Fibroblast of skin of right quadriceps (primary cell): ENCODE measurements around the gene FEV.

Source experiments
- DNase-seq: peaks from one replicate; pipeline ENCODE4 v3.0.0-alpha.2; 2013

The FEV gene

DNA sequence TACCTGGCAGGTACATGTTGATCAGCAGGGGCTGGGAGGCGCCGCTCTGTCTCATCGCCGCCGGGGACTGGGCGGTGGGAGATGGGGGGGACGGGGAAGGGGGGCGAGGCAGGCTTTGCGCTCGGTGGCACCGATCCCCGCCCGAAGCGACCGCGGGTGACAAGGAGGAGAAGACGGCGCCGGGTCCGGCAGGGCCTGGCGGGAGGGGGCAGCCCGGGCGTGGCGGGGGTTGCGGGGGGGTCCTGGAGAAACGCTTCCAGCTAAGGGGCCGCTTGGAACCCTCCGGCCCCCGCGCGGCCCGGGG, at the start of gene FEV:
FEV (minus strand) TSS at position 164 of the 304 bp plus-strand sequence; CDS start at position 55, 109 bp downstream.
- DNase-seq = no peak

DNA sequence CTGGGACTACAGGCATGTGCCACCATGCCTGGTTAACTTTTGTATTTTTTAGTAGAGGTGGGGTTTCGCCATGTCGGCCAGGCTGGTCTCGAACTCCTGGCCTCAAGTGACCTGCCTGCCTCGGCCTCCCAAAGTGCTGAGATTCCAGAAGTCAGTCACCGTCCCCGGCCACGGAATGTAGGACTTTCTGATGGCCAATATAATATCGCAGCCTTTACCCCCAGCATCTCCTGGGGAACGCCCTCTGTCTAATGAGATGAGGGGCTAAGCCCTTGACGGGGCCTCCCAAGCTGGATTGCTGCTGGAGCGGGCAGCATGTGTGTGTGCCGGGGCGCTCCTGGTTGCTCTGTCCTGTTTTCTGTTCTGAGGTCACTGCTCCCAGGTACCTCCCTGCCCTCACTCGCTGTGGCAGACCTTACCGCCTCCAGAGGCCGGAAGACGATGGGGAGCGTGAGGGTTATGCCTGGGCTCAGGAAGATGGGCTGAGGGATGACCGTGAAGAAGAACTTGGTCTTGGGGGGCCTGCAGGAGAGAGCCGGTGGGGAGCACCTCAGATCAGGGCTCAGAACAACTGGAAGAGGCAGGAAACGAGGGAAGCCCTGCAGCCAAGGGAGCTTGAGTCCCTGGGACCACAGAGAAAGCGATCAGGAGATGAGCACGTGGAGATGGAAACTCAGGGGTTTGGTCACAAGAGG, 47.2 kb upstream of the FEV start:
- DNase-seq = no peak

DNA sequence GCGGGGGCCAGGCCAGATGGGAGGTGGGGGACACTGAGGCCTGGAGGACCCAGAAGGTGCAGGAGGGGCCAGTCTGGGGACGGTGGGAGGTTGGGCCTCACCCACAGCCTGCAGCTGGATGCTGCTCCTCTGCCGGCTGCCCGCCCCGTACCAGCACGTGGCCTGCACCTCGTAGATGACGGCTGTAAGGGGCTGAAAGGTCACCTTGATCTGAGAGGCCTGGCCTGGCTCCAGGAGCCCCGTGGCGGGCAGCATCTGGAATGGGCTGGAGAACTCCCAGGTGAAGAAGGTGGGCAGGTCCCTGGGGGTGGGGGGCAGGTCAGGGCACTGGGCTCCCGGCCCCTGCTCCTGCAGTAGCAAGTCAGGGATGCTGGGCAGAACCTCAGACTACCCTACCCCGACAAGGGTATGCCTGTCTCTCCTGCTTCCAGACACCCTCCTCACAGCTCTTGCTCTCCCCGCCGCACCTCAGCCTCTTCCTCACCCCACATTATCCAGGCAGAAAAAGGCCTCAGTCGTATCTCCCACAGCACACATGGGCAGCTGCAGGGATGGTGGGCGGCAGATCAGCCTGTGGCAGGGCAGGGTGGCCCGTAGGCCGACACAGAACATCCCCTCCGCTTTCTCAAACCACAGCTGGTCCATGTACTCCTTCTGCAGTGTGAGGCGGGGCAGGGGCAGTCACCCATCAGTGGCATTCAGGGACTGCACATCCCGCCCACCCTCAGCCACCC, 46.2 kb upstream of the FEV start:
- no peak for DNase-seq

DNA sequence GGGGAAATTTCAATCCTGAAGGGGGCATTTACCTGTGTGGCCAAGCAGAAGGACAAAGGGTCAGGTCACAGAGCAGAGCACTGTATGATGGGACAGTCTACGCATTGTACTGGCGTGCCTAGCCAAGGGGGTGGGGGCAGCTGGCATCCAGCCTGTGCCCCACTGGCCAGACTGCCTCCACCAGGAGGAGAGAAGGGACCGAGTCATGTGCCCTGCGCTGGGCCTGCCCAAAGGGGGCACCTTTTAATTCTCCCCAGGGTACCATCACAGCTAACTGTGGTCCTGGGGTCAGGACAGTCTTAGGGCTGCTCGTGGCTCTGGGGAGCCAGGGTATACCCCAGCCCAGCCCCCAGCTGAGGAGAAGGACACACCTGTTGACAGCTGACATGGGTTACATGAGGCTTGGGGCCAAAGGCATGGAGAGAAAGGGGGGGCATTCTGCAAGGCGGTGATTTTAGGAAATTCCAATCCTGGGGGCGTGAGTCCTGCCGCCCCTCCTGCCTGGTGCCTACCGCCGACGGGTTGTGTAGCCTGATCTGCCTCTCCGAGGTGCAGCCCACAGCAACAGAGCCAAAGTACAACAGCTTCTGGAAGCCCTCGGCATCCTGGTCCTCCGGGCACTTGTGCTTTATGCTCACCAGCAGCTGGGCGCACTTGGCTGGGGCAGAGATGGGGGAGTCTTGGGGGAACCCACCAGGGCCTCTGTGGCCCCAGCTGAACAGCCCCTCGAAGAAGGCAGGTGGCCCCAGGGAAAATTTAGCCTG, 45.4 kb upstream of the FEV start:
- no peak for DNase-seq

DNA sequence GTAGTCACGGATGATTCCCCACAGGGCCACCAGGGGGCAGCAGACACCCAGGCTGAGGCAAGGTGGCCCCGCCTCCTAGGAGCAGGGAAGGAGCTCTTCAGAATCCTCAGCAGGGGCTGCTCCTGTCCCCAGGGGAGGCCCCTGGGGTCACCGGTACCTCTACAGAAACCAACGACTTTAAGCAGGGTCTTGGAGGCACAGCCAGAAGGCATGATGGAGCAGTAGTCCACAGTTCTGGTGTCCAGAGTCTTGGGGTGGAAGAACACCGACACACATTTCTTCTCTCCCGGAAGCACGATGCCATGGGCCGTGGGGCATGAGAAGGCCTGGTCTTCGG, 44.8 kb upstream of the FEV start:
- DNase-seq = peak; percentile 57

DNA sequence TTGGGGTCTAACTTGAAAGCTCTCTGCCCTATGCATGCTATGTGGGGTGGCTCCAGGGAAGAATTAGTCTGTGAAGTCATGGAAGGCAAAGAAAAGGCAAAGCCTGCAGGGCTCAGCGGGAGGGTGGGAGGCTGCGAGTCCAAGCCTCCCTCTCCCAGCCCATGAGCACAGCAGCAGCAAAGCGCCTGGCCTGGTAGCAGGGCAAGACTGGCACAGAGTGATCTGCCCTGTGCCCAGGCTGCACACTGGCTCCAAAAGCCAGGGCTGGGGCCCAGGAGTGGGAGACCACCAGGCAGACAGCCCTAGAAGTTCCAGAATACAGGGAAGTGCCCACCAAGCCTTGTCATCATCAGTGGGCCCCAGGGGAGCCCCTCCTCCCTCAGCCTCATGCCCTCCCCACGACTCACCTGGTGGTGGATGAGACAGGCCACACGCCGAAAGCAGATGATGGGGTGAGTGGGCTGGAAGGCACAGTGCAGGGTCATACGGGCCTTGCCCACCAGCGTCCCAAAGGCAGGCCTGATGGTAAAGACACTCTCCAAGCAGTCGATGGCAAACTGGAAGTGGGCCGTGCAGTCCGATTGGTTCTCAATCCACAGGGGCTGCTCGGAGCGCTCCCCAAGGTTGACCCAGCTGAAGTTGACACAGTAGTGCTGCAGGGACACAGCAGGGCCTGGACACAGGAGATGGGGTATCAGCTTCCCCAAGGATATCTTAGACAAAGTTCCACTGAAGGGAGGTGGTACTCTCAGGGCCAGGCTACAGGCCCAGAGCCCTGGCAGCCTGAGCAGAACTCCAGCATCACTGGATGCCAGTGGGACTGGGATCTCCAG, 44.2 kb upstream of the FEV start:
- DNase-seq = no peak

DNA sequence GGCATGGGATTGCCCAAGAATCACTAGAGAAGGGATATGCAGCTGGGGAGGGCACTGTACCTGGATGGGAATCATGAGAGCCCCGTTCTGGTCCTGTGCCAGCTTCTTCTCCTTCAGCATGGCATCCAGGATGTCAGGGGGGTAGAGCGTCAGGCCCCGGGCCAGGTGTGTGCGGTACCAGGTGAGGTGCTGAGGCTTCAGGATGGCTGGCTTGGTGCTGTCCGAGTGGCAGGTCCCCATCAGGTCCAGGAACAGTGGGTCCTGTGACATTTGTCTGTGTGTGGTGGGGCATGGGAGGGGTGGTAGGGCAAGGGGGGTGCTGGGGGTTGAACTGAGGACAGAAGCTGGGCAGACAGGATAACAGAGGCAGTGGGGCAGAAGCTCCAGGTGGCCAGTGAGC, 43.2 kb upstream of the FEV start:
- DNase-seq = no peak

DNA sequence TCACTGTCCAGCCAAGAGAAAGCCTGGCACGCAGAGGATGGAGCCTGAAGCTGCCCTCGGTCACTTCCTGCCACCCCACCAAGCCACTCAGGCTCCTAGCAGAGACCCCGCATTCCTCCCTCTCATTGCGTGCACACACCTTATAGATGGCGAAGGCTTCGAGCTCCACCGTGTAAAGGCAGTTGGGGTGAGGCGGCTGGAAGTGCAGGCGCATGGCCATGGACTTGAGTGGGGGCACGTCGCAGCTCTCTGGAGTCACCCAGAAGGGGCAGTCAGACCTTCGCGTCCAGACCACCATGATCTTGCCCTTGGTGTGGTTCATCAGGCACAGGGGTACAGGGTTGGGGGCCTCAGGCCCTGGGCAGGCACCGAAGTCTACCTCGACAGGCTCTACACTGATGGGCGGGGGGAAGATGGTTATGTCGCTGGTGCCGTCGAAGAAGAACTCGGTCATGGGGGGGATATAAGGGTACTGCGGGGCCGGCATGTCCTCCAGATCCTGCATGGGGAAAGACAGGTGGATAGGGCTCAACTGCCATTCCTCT, 42.6 kb upstream of the FEV start:
- no peak for DNase-seq

DNA sequence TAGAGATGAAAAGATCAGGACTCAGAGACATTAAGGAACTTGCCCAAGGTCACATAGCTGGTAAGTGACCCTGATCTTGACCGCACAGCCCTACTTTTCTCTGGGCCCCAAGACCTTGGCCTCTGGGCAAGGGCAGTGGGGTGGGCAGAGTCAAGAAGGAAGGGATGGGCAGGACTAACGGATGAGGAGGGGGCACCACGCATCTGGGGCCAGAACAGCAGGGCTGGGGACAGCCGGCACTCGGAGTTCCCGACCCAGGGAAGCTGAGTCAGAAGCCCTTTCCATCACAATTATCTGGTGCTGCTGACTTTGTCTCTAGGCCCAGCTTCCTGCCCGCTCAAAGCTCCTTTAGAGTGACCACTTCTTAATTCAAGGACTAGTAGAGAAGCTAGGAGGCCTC, 42.0 kb upstream of the FEV start:
- no peak for DNase-seq

DNA sequence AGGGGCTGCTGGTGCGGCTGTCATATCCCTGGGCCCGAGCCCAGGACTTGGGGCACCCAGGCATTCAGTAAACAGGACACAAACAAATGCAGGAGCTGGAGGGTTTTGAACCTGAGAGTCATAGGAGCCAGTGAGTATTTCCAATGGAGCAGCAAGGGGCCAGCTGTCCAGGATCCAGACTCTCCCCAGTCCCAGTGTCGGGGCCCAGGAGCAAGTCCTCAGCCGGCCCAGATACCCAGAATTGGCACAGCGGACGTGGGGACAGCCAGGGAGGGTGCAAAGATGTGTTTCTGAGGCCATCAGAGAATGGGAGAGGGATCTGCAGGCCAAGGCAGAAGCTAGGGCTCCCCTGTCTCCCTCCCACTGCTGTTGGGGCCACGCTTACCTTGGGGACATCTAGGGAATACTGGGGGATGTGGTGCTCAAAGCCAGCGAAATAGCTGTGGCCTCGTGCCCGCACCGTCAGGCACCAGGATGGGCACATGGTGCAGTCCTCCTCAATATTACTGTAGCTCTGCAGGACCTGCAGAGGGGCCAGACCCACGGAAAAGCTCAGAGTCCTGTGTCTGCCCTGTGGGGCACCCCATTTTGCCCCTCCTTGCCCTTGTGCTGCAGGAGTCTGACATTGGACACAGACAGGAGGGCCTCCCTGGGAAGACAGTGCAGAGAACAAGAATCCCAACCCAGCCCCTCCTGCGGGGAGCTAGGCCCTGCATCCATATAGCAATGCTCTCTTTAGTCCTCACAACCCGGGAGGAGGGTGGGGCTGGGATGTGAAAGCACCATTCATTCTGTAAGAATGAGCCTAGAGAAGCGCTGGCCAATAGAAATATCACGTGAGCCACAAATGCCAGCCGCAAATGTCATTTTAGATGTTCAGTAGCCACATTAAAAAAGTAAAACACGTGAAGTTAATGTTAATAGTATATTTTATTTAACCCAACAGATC, 40.9 kb upstream of the FEV start:
- DNase-seq = no peak

DNA sequence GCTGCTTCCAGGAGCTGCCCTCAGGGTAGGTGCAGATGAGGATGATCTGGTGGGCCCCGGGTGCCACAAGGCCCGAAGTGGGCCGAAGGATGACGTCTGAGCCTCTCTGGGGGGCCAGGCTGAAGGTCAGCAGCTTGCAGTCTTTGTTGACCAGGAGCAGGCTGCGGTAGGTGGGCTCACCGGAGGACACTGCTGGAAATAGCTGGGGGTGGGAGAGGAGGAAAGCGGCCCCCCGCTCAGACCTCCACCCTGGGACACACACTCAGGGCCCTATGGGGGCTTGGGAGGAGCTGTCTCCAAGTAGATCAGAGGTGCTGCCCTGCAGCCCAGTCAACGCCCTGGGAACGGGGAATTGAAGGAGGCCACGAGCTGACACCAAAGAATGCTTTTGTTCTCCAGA, 39.1 kb upstream of the FEV start:
- no peak for DNase-seq

DNA sequence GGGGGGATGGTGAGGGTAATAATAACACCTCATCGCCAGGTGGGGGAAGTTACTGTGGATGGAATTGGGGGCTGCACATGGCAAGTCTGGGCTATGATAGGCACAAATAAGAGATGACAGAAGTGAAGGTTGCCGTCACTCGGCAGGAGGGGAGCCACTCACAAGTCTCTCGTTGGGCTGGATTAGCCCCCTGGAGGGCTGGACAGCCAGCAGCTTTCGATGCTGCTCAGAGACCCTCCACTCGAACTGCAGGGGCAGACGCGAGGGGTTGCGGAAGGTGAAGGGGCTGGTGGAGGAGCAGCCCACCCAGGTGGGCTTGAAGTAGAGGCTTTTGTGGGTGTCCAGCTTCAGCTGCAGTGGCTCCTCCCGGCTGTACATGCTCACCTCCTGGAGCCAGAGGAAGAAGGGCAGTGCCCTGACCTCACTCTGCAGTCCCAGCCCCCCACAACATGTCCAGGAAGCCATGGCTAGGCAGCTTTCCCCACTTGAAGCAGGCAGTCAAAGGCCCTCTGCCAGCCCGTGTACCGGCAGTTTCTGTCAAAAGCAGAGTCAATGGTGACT, 38.1 kb upstream of the FEV start:
- DNase-seq = no peak

DNA sequence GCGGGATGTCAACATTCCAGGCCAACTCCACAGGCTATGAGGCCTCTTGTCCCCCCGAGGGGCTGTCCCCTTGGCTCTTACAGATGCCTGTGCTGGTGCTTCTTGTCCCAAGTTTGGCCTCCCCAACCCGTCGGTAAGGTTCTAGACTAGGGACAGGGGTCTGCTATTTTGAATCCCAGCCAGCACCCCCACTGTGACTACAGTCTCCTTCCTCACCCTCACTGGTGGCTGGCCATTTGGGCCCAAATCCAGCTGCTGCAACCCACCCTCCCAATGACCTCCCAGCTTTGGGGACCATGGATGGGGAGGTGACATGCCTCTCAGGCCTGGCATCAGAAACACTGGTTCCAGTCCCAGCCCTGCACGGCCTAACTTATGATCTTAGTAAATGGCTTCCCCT, 37.6 kb upstream of the FEV start:
- no peak for DNase-seq

DNA sequence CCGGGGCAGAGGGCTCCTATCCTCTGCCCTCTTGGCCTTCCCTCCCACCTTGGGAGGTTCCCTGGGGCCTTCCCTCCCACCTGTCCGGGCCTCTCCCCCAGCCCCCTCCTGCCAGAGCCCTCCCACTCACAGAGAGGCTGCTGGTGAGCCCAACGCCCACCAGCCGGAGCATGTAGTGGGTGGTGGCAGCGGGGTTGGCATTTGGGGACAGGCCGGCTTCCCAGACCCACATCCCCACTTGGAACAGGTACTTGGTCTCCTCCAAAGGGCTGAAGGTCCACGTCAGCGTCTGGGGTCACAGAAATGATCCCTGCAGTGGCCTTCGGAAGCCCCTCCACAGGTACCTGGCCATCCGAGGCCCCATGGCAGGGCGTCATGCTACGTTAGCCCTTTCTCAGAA, 37.1 kb upstream of the FEV start:
- DNase-seq = no peak

DNA sequence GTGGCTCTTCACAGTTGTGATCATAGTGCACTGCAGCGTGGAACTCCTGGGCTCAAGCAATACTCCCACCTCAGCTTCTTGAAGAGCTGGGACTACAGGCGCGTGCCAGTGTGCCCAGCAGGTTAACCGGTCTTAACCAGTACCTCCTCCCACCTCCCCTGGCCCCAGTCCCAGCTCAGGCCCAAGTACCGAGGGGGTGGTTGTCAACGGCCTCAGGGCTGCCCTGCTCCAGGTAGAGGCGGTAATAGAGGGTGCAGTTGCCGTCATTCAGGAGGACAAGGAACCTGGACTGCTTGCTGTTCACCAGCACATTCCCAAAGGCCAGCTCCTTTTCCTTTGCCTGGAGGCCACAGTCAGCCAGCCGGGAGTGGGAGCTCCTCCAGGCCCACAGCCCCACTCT, 36.6 kb upstream of the FEV start:
- no peak for DNase-seq

DNA sequence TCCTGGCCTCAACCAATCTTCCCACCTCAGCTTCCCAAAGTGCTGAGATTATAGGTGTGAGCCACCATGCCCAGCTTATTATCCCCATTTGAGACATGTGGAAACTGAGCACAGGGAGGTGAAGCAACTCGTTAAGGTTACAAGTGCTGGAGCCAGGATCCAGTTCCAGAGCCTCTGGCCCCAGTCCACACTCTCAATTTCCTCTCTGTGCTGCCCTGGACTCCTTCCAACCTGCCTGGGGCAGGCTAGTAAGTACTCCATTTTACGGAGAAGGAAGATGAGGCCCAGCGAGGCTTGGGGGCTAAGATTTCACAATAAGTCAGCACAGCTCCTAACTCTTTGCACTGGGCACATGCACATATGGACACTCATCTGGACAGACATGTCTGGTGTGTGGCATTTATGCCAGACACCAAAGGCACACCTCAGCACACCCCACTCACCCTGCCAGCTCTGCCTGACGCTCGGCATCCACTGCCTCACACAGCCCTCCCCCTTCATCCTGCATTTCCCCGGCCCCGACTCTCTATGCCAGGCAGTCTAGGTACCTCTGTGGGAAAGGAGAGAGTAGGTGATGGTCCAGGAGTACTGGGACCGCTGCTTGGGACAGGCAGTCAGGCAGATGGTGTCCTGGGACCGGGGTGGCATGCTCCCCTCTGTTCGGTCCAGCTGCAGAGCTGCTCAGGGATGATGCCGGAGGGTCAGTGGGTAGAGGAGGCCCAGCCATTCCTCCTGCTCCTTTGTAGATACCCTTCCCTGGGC, 35.8 kb upstream of the FEV start:
- no peak for DNase-seq

DNA sequence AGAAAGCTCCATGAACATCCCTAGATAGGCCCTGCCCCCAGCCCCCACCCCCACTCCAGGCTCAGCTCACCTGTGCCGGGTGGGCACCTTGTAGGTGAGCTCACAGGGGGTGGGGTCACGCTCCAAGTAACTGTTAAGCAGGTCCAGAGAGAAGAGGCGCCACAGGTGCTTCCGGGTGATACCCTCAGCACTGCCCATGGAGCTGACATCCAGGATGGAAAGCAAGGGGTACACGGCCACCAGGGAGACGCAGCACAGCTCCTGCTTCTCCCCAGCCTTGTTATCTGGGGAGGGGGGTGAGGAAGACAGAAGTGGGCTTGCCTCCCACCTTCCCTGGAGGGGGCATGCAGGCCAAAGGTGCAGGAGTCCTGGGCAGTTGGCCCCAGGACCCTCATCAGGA, 34.5 kb upstream of the FEV start:
- DNase-seq = no peak

DNA sequence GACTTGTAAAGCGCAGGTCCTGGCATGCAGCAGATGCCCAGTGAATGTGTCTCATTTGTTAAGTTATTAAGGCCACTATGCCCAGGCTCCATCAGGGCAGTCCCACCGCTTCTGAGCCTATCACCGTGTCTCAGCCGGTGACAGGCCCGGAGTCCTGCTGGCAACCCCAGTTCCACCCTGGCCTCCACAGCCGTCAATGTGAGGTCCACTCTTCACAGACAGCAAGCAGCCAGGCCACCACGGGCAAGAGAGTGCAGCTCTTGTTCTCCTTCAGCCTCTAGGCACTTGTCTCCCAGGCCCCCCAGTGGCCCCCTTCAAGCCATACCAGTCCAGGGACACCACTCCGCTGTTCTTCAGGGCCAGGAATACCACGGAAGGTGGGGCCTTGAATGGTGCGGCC, 33.7 kb upstream of the FEV start:
- no peak for DNase-seq

DNA sequence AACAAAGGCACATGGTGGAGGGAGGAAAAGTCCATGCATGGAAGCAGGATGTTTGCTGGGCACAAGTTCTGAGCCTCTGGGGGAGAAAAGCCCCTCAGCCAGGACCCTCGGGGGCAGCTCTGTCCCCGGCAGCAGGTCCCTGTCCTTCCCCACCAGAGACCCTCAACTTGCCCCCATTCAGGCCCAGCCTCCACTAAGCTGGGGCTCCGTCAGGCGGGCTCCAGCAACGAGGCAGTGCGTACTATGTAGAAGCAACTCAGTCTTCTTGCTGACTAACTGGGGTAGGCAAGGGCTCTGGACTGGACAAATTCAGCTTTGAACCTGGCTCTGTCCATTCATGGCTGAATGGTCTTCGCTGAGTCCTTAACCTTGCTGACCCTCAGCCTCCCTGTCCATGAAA, 33.3 kb upstream of the FEV start:
- no peak for DNase-seq

DNA sequence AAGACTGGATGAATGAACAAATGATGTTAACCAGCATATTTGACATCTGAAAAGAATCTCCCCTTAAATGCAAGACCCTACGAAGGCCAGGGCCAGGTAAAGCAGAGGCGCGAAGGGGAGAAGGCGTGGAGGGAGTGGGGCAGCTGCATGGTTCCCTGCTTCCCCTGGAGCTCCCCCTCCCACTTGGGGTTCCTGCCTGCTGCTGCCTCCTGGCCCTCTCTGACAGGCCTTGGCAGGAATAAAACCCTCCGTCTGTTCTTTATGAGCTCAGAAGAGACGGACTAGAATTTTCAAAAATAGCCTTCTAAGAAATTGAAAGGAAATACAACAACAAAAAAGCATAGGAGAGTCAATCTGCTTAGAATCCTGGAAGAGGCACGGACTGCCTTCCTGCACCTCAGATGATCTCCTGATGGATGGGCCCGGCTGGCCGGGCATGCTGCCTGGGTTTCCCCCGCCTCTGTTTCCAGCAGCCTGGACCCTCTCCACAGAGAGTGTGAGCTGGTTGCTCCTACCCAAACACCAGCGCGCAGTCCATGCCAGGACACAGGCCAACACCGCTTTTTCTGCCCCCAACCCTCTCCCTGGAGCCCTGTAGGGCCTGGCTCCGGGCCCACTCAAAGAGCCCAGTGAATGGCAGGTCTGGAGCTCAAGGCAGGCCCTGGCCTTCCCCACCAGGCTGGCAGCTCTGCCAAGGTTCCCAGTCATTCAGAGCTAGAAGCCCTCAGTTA, 32.4 kb upstream of the FEV start:
- DNase-seq = no peak
